Activated CD4-positive, alpha-beta T cell treated with anti-CD3 and anti-CD28 coated beads, Interleukin-2, amount 10 ng/mL, durations not matched to agents 24 days and 14 days (primary cell): ENCODE results near the gene SYNE1. TPM values are rescaled to one million over a fixed set of nuclear protein-coding genes. Genes with fewer than 3 reads are reported as not detected.
"Not testable (repeated sequence)": the region's sequence is repeated elsewhere in the genome, so short reads cannot be mapped to it uniquely, and the experiment has no call there.

Experiments used
- DNase-seq: peaks from one replicate; pipeline ENCODE4 v3.0.0; 2022
- H3K27ac Mint-ChIP-seq: one replicate; pipeline ENCODE4 v1.8.0; 2022; ENCODE audit warnings: mild to moderate bottlenecking, mixed read lengths
- H3K27me3 Mint-ChIP-seq: one replicate; pipeline ENCODE4 v1.8.0; 2022; ENCODE audit warnings: mixed read lengths
- H3K36me3 Mint-ChIP-seq: one replicate; pipeline ENCODE4 v1.8.0; 2022; ENCODE audit warnings: low read depth, mild to moderate bottlenecking, mixed read lengths
- H3K4me1 Mint-ChIP-seq: one replicate; pipeline ENCODE4 v1.8.0; 2021; ENCODE audit warnings: mixed read lengths
- H3K4me3 Mint-ChIP-seq: one replicate; pipeline ENCODE4 v1.8.0; 2022; ENCODE audit warnings: mild to moderate bottlenecking, moderate library complexity, mixed read lengths
- H3K9me3 Mint-ChIP-seq: one replicate; pipeline ENCODE4 v1.8.0; 2021; ENCODE audit warnings: mixed read lengths
- intact Hi-C: fragments of 100-400 bp; cut with micrococcal nuclease; formaldehyde crosslinking; loops from one replicate; pipeline ENCODE4 v1.15.1; 2023
- total RNA-seq: library from RNA; stranded (reverse); gene quantifications from 2 replicates; pipeline ENCODE4 v1.2.3, GENCODE V29; 2022

SYNE1 gene
- total RNA-seq, 1 donor from 2014 or later, result 14.9 TPM

DNA sequence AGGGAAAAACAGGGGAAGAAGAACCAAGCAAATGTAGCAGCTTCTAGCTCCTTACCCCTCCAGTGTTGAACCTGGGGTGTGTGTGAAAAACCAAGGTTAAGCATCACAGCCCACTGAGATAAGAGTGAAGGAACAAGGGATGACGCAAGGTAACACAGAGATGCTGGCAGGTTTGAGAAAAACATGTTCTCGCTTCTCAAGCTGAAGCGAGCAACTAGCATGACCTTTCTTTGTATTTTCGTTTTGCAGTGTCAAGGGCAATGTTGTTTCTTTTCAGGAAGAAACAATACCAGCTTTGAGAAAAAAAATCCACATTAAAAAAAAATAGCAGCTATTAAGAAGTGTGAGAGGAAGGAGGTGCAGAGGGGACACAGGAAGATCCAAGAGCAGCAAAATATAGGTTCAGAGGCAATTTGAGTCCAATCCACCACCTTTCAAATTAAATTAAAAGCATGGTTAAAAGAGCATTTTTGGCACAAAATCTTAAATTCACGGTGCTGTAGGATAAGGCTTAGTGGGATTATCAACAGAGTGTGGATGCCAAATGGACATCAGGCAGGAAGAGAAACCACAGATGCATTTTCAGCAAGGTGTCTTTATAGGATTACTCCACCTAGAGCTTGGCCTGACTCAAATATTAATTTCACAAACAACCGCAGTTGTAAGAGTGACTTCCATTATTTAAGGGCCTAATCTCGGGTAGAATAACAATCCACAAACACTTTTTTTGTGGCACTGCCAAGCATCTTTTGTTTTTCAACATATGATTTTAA, 70.9 kb downstream of the SYNE1 start:
- H3K4me3 Mint-ChIP-seq, result no peak overlapping the region
- H3K4me1 Mint-ChIP-seq, result no peaks in the 10 kb centered on the region
- DNase-seq, result no peak
- H3K27me3 Mint-ChIP-seq, result no peaks in the 10 kb centered on the region
- H3K9me3 Mint-ChIP-seq, result no peaks in the 10 kb centered on the region
- no peak overlapping the region for H3K27ac Mint-ChIP-seq
- intact Hi-C loops, result no loop called here
- H3K36me3 Mint-ChIP-seq, result no peaks in the 10 kb centered on the region

DNA sequence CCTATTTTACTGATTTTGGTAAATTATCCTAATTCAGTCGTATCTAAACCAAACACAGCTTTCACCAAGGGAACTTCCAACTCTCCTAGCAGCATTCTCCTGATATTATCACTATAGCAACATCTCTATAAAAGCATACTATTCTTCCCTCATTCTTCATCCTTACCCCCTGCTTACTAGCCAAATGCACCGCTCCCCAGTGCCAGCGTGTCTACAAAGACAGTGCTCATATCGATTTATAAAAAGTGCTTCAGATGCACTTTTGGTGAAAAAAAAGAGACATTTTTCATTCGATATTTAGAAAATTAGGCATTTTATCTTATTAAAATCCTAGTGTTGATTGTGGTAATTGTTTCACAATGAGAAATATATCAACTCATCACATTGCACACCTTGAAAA, 74.0 kb downstream of the SYNE1 start:
- H3K36me3 Mint-ChIP-seq, result no peaks in the 10 kb centered on the region
- no peaks in the 10 kb centered on the region for H3K9me3 Mint-ChIP-seq
- intact Hi-C loops, result no loop called here

DNA sequence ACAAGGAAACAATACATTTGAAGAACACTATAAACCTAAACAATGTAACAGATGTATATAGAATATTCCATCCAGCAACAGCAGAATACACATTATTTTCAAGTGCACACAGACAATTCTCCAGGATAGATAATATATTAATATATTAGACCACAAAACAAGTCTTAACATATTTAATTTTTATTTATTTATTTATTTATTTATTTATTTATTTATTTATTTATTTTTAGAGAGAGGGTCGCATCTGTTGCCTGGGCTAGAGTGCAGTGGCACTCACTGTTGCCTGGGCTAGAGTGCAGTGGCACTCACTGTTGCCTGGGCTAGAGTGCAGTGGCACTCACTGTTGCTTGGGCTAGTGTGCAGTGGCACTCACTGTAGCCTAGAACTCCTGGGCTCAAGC, 78.4 kb downstream of the SYNE1 start:
- H3K27ac Mint-ChIP-seq, H3K4me3 Mint-ChIP-seq, H3K36me3 Mint-ChIP-seq, H3K4me1 Mint-ChIP-seq, DNase-seq, H3K27me3 Mint-ChIP-seq, H3K9me3 Mint-ChIP-seq: not testable (repeated sequence)
- intact Hi-C loops, result loop anchor here (10.0 kb wide), 1 partner anchor 116 kb away; no protein-coding TSS in a partner anchor

More for the DNA sequence above, 74.0 kb downstream of the SYNE1 start:
- DNase-seq, result no peak
- Mint-ChIP-seq H3K27me3 (no peaks in the 10 kb centered on the region), H3K27ac (no peak overlapping the region), H3K4me3 (no peak overlapping the region), H3K4me1 (no peaks in the 10 kb centered on the region)

DNA sequence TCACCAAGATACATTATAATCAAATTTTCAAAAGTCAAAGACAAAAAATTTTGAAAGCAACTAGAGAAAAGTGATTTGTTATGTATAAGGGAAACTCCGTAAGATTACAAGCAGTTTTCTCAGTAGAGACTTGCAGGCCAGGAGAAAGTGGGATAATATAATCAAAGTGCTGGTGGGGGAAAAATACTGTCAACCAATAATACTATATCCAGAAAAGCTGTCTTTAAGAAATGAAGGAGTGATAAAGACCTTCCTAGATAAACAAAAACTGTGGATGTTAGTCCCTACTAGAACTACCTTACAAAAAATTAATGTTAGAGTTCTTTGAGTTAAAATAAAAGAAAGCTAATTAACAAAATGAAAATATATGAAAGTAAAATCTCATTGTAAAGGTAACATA, 79.7 kb downstream of the SYNE1 start:
- H3K4me1 Mint-ChIP-seq, result no peaks in the 10 kb centered on the region
- no peaks in the 10 kb centered on the region for H3K9me3 Mint-ChIP-seq
- no peaks in the 10 kb centered on the region for H3K27me3 Mint-ChIP-seq
- H3K4me3 Mint-ChIP-seq, result no peak overlapping the region
- intact Hi-C loops, result loop anchor here (10.0 kb wide), 1 partner anchor 117 kb away; no protein-coding TSS in a partner anchor
- H3K27ac Mint-ChIP-seq, result no peak overlapping the region
- no peaks in the 10 kb centered on the region for H3K36me3 Mint-ChIP-seq
- no peak for DNase-seq

DNA sequence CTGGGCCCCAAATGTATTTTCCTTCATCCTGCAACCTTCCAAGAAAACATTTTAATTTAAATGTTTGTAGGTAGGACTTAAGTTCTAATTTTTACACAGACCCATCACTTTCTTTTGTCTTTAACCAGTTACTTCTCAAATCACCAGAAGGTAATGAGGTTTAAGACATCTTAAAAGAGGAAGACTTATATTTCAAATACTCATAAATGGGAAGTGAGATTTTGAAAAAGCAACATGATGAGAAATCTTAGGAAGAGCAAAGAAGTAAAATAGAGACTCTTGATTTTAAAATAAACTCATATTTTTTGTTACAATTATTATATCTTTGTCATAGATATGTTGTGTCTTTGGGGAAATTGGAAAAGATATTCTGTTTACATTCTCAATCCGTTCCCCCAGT, 82.3 kb downstream of the SYNE1 start:
- Mint-ChIP-seq H3K27ac (no peak overlapping the region), H3K4me3 (no peak overlapping the region), H3K27me3 (peaks cover 2% of the 10 kb centered on the region), H3K36me3 (no peaks in the 10 kb centered on the region), H3K4me1 (no peaks in the 10 kb centered on the region), H3K9me3 (no peaks in the 10 kb centered on the region)
- DNase-seq, result no peak
- intact Hi-C loops, result loop anchor here (10.0 kb wide), 1 partner anchor 120 kb away; no protein-coding TSS in a partner anchor

DNA sequence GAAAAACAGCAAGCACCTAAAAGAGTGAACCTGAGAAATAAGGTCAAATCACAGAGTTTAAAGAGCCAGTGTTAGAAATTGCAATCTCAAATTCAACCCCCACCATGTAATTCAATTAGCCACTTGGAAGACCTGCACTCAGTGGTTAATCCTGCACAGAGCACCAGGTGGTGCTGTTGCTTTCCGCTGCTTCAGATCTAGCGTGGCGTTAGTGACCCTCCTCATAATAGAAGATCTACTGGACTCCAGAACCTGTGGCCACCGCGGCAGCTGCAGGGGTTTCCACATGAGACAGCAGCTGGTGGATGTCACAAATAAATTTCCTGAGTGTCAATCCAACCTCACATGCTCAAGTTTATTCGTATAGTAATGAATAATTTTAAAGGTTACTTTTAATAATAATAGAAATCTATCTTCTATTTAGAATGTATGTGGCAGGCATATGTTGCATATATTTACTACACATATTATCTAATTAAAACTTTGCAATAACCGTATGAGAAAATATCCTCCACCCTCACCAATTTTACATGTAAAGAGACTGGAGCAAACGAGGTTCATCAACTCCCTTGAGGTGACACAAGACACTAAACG, 84.4 kb downstream of the SYNE1 start:
- intact Hi-C loops, result loop anchor here (10.0 kb wide), 1 partner anchor 122 kb away; no protein-coding TSS in a partner anchor
- H3K27ac Mint-ChIP-seq, result no peak overlapping the region
- H3K4me3 Mint-ChIP-seq, result no peak overlapping the region
- H3K27me3 Mint-ChIP-seq, result peaks cover 2% of the 10 kb centered on the region
- H3K36me3 Mint-ChIP-seq, result no peaks in the 10 kb centered on the region
- no peaks in the 10 kb centered on the region for H3K4me1 Mint-ChIP-seq
- no peaks in the 10 kb centered on the region for H3K9me3 Mint-ChIP-seq
- peak; percentile 73 for DNase-seq

DNA sequence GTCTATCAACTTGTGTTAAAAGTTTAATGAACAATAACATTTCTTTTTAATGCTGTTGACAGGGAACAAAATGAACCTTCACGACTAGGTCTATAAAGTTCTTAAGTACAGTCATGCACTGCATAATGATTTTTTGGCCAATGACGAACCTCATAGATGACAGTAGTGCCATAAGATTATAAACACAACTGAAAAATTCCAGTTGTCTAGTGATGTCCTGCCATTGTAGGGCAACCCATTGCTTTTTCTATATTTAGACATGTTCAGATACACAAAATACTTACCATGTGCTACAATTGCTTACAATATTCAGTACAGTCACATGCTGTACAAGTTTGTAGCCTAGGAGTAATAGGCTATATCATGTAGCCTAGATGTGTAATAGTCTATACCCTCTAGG, 93.6 kb downstream of the SYNE1 start:
- no peaks in the 10 kb centered on the region for H3K9me3 Mint-ChIP-seq
- H3K27me3 Mint-ChIP-seq, result no peaks in the 10 kb centered on the region
- H3K36me3 Mint-ChIP-seq, result no peaks in the 10 kb centered on the region
- no peak overlapping the region for H3K4me3 Mint-ChIP-seq
- no peak overlapping the region for H3K27ac Mint-ChIP-seq
- no peaks in the 10 kb centered on the region for H3K4me1 Mint-ChIP-seq
- DNase-seq, result no peak
- intact Hi-C loops, result no loop called here

DNA sequence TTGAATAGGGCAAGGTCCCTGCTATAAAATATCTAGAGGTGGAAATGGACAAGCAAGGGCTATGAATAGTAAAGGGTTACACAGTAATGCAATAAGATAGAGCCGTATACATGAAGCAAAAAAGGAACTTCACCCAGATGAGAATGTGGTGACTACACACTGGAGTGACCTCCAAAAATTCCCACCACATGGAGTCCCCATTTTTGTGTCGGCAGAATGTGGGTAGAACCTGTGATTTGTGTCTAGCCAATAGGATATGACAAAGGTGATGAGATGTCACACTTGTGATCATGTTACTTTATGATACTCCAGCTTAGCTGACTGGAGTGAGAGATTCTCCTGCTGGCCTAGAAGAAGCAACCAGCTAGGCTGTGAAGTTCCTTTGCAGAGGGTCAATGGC, 96.8 kb downstream of the SYNE1 start:
- Mint-ChIP-seq H3K27me3 (no peaks in the 10 kb centered on the region), H3K4me1 (no peaks in the 10 kb centered on the region), H3K27ac (no peak overlapping the region), H3K4me3 (no peak overlapping the region), H3K9me3 (no peaks in the 10 kb centered on the region), H3K36me3 (no peaks in the 10 kb centered on the region)
- no peak for DNase-seq
- intact Hi-C loops, result no loop called here

DNA sequence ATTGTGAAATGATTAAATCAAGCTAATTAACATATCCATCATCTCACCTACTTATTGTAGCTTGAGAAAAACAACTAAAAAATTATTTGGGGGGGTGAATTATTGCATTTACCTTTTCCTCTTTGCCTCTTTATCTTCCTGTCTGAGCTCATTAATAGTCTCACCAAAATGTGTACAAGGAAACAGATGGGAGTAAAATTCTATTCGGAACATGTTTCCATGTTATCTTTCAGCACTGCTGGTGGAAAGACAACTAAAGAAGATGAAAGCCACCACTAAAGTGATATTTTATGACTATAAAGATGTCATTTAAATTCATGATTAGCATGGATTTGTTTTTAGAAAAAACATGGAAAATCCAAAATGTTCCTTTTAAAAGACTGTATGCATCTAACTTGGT, 102.6 kb downstream of the SYNE1 start:
- Mint-ChIP-seq H3K27me3 (no peaks in the 10 kb centered on the region), H3K9me3 (no peaks in the 10 kb centered on the region), H3K27ac (no peak overlapping the region), H3K36me3 (no peaks in the 10 kb centered on the region), H3K4me3 (no peak overlapping the region), H3K4me1 (no peaks in the 10 kb centered on the region)
- DNase-seq, result no peak
- intact Hi-C loops, result no loop called here

DNA sequence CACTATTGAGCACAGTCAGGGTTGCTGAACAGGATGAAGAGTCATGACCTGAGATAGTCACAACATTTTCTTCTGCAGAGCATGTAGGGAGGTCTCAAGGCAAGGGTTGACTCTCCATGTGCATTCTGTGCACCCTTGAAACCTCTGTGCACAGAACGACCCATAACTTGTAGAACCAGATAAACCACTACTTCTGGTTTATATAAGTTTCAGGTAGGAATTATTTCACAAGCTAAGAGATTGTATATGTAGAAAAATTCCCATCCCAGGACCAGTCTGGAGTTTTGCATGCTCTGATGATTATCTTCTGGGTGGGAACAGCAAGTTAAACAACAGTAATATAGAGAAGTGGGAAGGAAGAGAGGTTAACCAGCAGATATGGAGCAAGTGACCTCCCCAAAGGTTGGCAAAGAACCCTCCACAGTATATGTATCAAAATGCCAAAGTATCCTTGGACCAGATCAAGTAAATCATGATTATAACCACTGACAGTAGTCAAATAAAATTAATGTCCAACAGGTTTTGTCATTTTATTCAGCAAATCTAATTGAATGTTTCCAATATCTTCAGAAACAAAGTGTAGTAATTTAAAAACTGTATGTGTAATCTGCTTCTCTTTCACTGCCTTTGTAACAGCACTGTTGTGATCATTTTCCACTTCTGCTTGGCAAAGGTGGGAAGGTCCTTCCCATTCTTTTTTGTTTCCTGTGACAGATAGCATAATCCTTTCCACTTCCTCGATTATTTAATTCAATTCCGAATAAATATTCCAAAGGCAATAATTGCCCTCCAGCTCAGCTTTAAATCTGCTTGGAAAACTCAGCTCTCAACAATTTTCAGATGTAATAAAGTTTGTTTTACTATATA, 104.4 kb downstream of the SYNE1 start:
- no peaks in the 10 kb centered on the region for H3K36me3 Mint-ChIP-seq
- H3K4me3 Mint-ChIP-seq, result no peak overlapping the region
- no peak for DNase-seq
- no peaks in the 10 kb centered on the region for H3K4me1 Mint-ChIP-seq
- H3K9me3 Mint-ChIP-seq, result no peaks in the 10 kb centered on the region
- no peaks in the 10 kb centered on the region for H3K27me3 Mint-ChIP-seq
- intact Hi-C loops, result no loop called here
- H3K27ac Mint-ChIP-seq, result no peak overlapping the region

DNA sequence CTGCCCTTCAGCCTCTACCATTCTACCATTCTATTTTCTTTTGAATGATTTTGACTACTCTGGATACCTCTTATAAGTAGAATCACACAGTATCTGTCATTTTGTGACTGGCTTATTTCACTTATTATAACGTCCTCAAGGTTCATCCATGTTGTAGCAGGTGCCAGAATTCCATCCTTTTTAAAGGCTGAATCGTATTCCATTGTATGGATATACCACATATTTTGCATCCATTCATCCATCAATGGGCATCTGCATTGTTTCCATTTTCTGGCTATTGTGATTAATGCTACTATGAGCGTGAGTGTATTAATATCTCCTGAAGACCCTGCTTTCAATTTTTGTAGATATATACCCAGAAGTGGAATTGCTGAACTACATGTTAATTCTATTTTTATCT, 105.5 kb downstream of the SYNE1 start:
- Mint-ChIP-seq H3K27me3 (no peaks in the 10 kb centered on the region), H3K4me1 (no peaks in the 10 kb centered on the region), H3K27ac (no peak overlapping the region), H3K36me3 (no peaks in the 10 kb centered on the region), H3K4me3 (no peak overlapping the region), H3K9me3 (no peaks in the 10 kb centered on the region)
- DNase-seq, result no peak
- intact Hi-C loops, result no loop called here

DNA sequence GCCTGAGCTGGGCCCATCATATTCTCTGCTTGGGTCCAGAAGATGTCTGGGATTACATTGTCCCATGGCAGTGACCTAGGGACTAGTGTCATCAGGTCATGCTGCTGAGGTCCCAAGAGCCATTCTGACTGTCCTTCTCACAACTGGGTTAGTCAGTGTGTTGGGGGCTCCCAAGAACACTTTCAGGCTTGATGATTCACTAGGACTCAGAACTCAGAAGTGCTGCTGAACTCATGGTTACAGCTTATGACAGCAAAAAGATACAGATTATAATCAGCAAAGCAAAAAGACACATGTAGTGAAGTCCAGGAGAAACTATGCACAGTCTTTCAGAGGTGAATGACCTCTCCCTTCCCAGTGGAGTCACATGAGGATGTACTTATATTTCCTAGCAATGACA, 107.8 kb downstream of the SYNE1 start:
- no peak overlapping the region for H3K4me3 Mint-ChIP-seq
- H3K4me1 Mint-ChIP-seq, result no peaks in the 10 kb centered on the region
- intact Hi-C loops, result no loop called here
- no peak for DNase-seq
- H3K27ac Mint-ChIP-seq, result no peak overlapping the region
- H3K9me3 Mint-ChIP-seq, result no peaks in the 10 kb centered on the region
- H3K36me3 Mint-ChIP-seq, result no peaks in the 10 kb centered on the region
- H3K27me3 Mint-ChIP-seq, result peaks cover 2% of the 10 kb centered on the region

DNA sequence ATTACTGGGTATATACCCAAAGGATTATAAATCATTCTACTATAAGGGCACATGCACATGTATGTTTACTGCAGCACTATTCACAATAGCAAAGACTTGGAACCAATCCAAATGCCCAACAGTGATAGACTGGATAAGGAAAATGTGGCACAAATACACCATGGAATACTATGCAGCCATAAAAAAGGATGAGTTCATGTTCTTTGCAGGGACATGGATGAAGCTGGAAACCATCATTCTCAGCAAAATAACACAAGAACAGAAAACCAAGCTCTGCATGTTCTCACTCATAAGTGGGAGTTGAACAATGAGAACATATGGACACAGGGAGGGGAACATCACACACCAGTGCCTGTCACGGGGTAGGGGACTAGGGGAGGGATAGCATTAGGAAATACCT, 123.0 kb downstream of the SYNE1 start:
- DNase-seq, intact Hi-C loops, H3K4me3 Mint-ChIP-seq, H3K36me3 Mint-ChIP-seq, H3K4me1 Mint-ChIP-seq, H3K27me3 Mint-ChIP-seq, H3K9me3 Mint-ChIP-seq, H3K27ac Mint-ChIP-seq: not testable (repeated sequence)

DNA sequence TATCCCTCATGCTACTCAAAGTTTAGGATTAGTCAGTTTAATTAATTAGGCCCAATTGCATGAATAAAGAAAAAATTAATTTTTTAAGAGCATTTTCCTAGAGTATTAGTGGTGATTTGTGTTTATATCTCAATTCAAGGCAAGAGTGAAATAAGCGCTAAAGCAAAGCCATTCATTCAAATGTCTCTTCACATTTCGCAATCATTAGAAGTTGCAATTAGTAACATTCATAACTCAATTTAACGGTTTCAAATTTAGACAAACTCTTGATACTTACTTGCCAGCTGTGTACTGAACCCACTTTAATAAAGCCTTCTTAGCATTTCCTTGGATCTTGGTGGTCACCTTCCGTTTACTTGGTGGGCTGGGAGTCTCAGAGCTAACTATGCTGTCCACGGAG, 127.2 kb downstream of the SYNE1 start:
- H3K9me3 Mint-ChIP-seq, result no peaks in the 10 kb centered on the region
- no peaks in the 10 kb centered on the region for H3K36me3 Mint-ChIP-seq
- no peak overlapping the region for H3K27ac Mint-ChIP-seq
- H3K27me3 Mint-ChIP-seq, result peaks cover 2% of the 10 kb centered on the region
- no peak overlapping the region for H3K4me3 Mint-ChIP-seq
- intact Hi-C loops, result no loop called here
- no peak for DNase-seq
- H3K4me1 Mint-ChIP-seq, result no peaks in the 10 kb centered on the region
